GM12878 (cell line): ENCODE measurements around the gene SOX18. TPM values are rescaled to one million over a fixed set of nuclear protein-coding genes. Genes with fewer than 3 reads are reported as not detected.

Source experiments
- ATAC-seq: fragments of 200-7000 bp; cut with Tn5 transposase; 3 replicates; pipeline ENCODE4 v1.9.1; 2020; ENCODE audit warnings: mild to moderate bottlenecking, moderate library complexity
- BruUV-seq: library from RNA; stranded (reverse); fragments of 400-500 nt; replicated peaks from 2 replicates; lab custom pipeline; 2021; lab: Mats Ljungman, UMichigan
- CTCF ChIA-PET: fragments of 300-600 bp; sonication (Branson Sonifier 250); formaldehyde crosslinking; extraction: SDS; loops from one replicate; lab custom pipeline; 2021; ENCODE audit warnings: inconsistent platforms; lab: Yijun Ruan, JAX
- POLR2A ChIA-PET: fragments of 350-600 bp; formaldehyde crosslinking; extraction: SDS; loops from one replicate; lab custom pipeline; 2021; ENCODE audit warnings: inconsistent platforms; lab: Charles Lee
- RAD21 ChIA-PET: fragments of 300-600 bp; sonication (Branson Sonifier 250); formaldehyde crosslinking; loops from one replicate; lab custom pipeline; 2023; ENCODE audit warnings: antibody characterized with exemption; ENCODE audit not compliant: unreplicated experiment; lab: Charles Lee
- SMC1A ChIA-PET: fragments of 300-600 bp; sonication (Branson Sonifier 250); formaldehyde crosslinking; loops from one replicate; lab custom pipeline; 2023; ENCODE audit not compliant: unreplicated experiment, uncharacterized antibody; lab: Charles Lee
- DNase-seq: peaks from one replicate; pipeline ENCODE4 v3.0.0-alpha.2; 2011; ENCODE audit warnings: low read depth, low spot score
- FAIRE-seq: peaks from 3 replicates; lab custom pipeline; 2011; peaks lifted over from hg19 to GRCh38; lab: Jason Lieb, UNC
- H2AFZ ChIP-seq: 2 replicates; pipeline ENCODE4 v1.6.0; 2011; ENCODE audit warnings: low read depth, low read length, control low read depth; ENCODE audit not compliant: control insufficient read depth
- H3K27ac ChIP-seq: 2 replicates; pipeline ENCODE4 v1.5.1; 2011; ENCODE audit warnings: control low read depth; ENCODE audit not compliant: control insufficient read depth, insufficient read depth
- H3K27me3 ChIP-seq, 2 experiments: replicated peaks in 1 of 2; 2 replicates each; pipeline versions ENCODE4 v1.6.0 to v1.6.1; 2011; ENCODE audit warnings: low read length in 1 of 2; ENCODE audit not compliant: control insufficient read depth in 2 of 2, insufficient read depth in 2 of 2
- H3K36me3 ChIP-seq, 2 experiments: 2 replicates each; pipeline ENCODE4 v1.5.1; 2011; ENCODE audit warnings: low read length in 1 of 2; ENCODE audit not compliant: control insufficient read depth in 2 of 2, insufficient read depth in 2 of 2
- H3K4me1 ChIP-seq: 2 replicates; pipeline ENCODE4 v1.6.1; 2011; ENCODE audit warnings: mild to moderate bottlenecking, low read length, moderate library complexity, mixed read lengths; ENCODE audit not compliant: control insufficient read depth, insufficient read depth
- H3K4me2 ChIP-seq: 2 replicates; pipeline ENCODE4 v1.6.0; 2011; ENCODE audit warnings: control low read depth; ENCODE audit not compliant: control insufficient read depth, insufficient read depth
- H3K4me3 ChIP-seq: fragments of 200-600 bp; sonication (generic); 2 replicates; pipeline ENCODE4 v1.5.1; 2016
- H3K79me2 ChIP-seq: 2 replicates; pipeline ENCODE4 v1.6.0; 2011; ENCODE audit warnings: low read length; ENCODE audit not compliant: control insufficient read depth, insufficient read depth
- H3K9ac ChIP-seq: 2 replicates; pipeline ENCODE4 v1.8.0; 2011; ENCODE audit warnings: low read length, control low read depth, mixed read lengths; ENCODE audit not compliant: control insufficient read depth, insufficient read depth
- H3K9me3 ChIP-seq: replicated peaks from 3 replicates; pipeline ENCODE4 v1.5.1; 2011; ENCODE audit warnings: mild to moderate bottlenecking, low read length; ENCODE audit not compliant: control insufficient read depth, insufficient read depth
- H4K20me1 ChIP-seq: 2 replicates; pipeline ENCODE4 v1.6.0; 2011; ENCODE audit not compliant: control insufficient read depth, insufficient read depth
- EED ChIP-seq: sonication (generic); IDR thresholded peaks from 2 replicates; pipeline ENCODE4 v1.6.1; 2016; ENCODE audit warnings: antibody characterized with exemption, low read depth
- MLLT1 ChIP-seq: fragments of 450-650 bp; IDR thresholded peaks from 2 replicates; pipeline ENCODE4 v1.6.1; 2016; ENCODE audit warnings: mild to moderate bottlenecking
- SIN3A ChIP-seq: IDR thresholded peaks from 2 replicates; pipeline ENCODE4 v1.6.1; 2012; ENCODE audit warnings: low read depth, low read length, improper control_type of control experiment
- ZNF274 ChIP-seq: IDR thresholded peaks from one replicate; pipeline ENCODE4 v1.8.0; 2011; ENCODE audit not compliant: insufficient read length, insufficient read depth
- WGBS: methylation state at CpG from one replicate; pipeline ENCODE4 v1.1.6; 2016; ENCODE audit warnings: low lambda C conversion rate; ENCODE audit not compliant: insufficient replicate concordance, insufficient coverage; ENCODE audit errors: missing lambda C conversion rate; 5-methylcytosine and 5-hydroxymethylcytosine counted together
- in situ Hi-C: fragments of 300-500 bp; cut with MboI; formaldehyde crosslinking; loops from 9 replicates; pipeline ENCODE4 v1.14.3; 2018; ENCODE audit warnings: mixed read lengths
- intact Hi-C: fragments of 100-400 bp; cut with micrococcal nuclease; formaldehyde crosslinking; loops from one replicate; pipeline ENCODE4 v1.14.2; 2022; ENCODE audit not compliant: unreplicated experiment
- polyA plus RNA-seq, 11 experiments: library from polyadenylated mRNA; depleted of rRNA in 4 of 11; unstranded in 6 of 11; stranded (reverse) in 5 of 11; fragments of >200 nt; fragmentation: Nextera tagmentation in 4 of 11; fragmentation: Illumina TruSeq in 1 of 11; extraction: Ambion mirVana in 4 of 11; extraction: Trizol in 1 of 11; gene quantifications; 1 replicate in 1 of 11; 2 replicates in 10 of 11; pipeline versions ENCODE4 v1.2.1 to v1.2.3, GENCODE V29; 2011 to 2016; ENCODE audit warnings: inconsistent platforms in 2 of 11, missing spikeins in 2 of 11, low read depth in 1 of 11
- total RNA-seq, 4 experiments: library from RNA; depleted of rRNA in 3 of 4; stranded (reverse); fragments of >200 nt in 3 of 4; fragmentation: Illumina TruSeq in 1 of 4; extraction: Trizol in 1 of 4; gene quantifications; 2 replicates each; pipeline versions ENCODE4 v1.2.1 to v1.2.3, GENCODE V29; 2013 to 2021
- TF ChIP-seq, protein P1 (sequence below): fragments of 450-650 bp; IDR thresholded peaks from 2 replicates; pipeline ENCODE4 v1.6.1; 2017; ENCODE audit warnings: mild to moderate bottlenecking, moderate library complexity

Gene SOX18
- total and polyA plus RNA-seq, 10 of the 15 experiments (the other 5 are each of a cell fraction or from before 2014, with no cell fraction given) = 0.05 to 5.6 (median 0.28) TPM; not detected in 3

DNA sequence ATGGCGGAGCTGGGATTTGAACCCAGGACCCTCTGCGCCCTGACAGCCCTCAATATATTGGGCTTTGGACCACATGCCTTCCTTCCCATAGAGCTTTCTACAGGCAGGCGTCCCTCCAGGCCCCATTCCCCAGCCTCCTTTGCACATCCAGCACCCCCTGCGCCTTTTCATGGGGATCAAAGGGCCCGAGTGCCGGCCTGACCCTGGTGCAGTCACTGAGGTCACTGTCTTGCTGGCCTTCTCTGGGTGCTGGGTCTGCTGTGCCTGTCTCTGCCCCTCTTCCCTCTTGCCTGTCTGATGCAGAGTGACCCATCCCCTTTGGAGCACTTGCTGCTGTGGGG is 32.2 kb upstream of the SOX18 start:
- ChIA-PET RAD21 (interaction anchor here (0.6 to 6.7 kb wide), 3 partner anchors 34 to 295 kb away, joined by 3 to 67 read pairs (median 6); no protein-coding TSS in a partner anchor), SMC1A (interaction anchor here (1.0 to 2.3 kb wide), 2 partner anchors 39 to 40 kb away, joined by 3 to 11 read pairs; no protein-coding TSS in a partner anchor), POLR2A (interaction anchor here (1.6 kb wide), 1 partner anchor 43 kb away, joined by 4 read pairs; no protein-coding TSS in a partner anchor), CTCF (interaction anchor here (1.0 to 3.5 kb wide), 3 partner anchors 39 to 204 kb away, joined by 3 to 65 read pairs (median 6); no protein-coding TSS in a partner anchor)
- TF ChIP-seq MLLT1 (no peak), ZNF274 (no peak), EED (no peak), SIN3A (no peak)
- TF ChIP-seq, protein P1, sequence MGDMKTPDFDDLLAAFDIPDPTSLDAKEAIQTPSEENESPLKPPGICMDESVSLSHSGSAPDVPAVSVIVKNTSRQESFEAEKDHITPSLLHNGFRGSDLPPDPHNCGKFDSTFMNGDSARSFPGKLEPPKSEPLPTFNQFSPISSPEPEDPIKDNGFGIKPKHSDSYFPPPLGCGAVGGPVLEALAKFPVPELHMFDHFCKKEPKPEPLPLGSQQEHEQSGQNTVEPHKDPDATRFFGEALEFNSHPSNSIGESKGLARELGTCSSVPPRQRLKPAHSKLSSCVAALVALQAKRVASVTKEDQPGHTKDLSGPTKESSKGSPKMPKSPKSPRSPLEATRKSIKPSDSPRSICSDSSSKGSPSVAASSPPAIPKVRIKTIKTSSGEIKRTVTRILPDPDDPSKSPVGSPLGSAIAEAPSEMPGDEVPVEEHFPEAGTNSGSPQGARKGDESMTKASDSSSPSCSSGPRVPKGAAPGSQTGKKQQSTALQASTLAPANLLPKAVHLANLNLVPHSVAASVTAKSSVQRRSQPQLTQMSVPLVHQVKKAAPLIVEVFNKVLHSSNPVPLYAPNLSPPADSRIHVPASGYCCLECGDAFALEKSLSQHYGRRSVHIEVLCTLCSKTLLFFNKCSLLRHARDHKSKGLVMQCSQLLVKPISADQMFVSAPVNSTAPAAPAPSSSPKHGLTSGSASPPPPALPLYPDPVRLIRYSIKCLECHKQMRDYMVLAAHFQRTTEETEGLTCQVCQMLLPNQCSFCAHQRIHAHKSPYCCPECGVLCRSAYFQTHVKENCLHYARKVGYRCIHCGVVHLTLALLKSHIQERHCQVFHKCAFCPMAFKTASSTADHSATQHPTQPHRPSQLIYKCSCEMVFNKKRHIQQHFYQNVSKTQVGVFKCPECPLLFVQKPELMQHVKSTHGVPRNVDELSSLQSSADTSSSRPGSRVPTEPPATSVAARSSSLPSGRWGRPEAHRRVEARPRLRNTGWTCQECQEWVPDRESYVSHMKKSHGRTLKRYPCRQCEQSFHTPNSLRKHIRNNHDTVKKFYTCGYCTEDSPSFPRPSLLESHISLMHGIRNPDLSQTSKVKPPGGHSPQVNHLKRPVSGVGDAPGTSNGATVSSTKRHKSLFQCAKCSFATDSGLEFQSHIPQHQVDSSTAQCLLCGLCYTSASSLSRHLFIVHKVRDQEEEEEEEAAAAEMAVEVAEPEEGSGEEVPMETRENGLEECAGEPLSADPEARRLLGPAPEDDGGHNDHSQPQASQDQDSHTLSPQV = no peak
- H3K27ac ChIP-seq = no peak overlapping the region
- H3K9me3 ChIP-seq = peaks cover under 1% of the 10 kb centered on the region; the same call in 1 of the 3 replicates
- ATAC-seq (no peak), FAIRE-seq (no peak), DNase-seq (no peak)
- H3K36me3 ChIP-seq = no peaks in the 10 kb centered on the region
- intact Hi-C loops (no loop called here), in situ Hi-C loops (no loop called here)
- peaks cover 2 to 7% of the 10 kb centered on the region in 2 experiments; a peak in 2 of 4 replicates for H3K27me3 ChIP-seq
- no peaks in the 10 kb centered on the region for H4K20me1 ChIP-seq
- BruUV-seq = no TSS peak
- no peak overlapping the region for H2AFZ ChIP-seq
- no peak overlapping the region for H3K4me3 ChIP-seq
- H3K4me1 ChIP-seq = peaks cover 19% of the 10 kb centered on the region
- 92% methylated on average over 6 of the region's 6 CpGs for WGBS
- no peak overlapping the region for H3K9ac ChIP-seq
- peaks cover 23% of the 10 kb centered on the region for H3K79me2 ChIP-seq
- H3K4me2 ChIP-seq = no peak overlapping the region
